Measurements from ENCODE around the gene GAL.

Gene GAL

GRCh38 chr11:68683536-68684384 is 584 bp upstream of the GAL start:
- Histone ChIP-seq H3K4me3 (replicated peaks; ENCODE audit: insufficient read depth, low read length) (peak overlapping the region; percentile 18), H3K27me3 (ENCODE audit: insufficient read depth, poor library complexity, severe bottlenecking) (peaks cover 6% of the 10 kb centered on the region), H3K27ac (replicated peaks) (no peak overlapping the region)
- TF ChIP-seq GABPA (IDR thresholded peaks at IDR 0.05; ENCODE audit: low read depth): no peak
- no peak for TF ChIP-seq SPI1 (IDR thresholded peaks at IDR 0.05; ENCODE audit: borderline replicate concordance, low read depth)
- no peak for TF ChIP-seq CTCF (IDR thresholded peaks at IDR 0.05; ENCODE audit: insufficient read depth, low read length)
- TF ChIP-seq REST (IDR thresholded peaks at IDR 0.05; ENCODE audit: insufficient replicate concordance, low read depth): no peak
- no peak for TF ChIP-seq POLR2AphosphoS5 (IDR thresholded peaks at IDR 0.05; ENCODE audit: low read depth)
- DNase-seq (ENCODE audit: low read depth in 1 of 2, low spot score in 1 of 2): no peak

- Histone ChIP-seq H3K27ac (replicated peaks) (no peak overlapping the region), H3K4me3 (replicated peaks; ENCODE audit: insufficient read depth, low read length) (no peak overlapping the region), H3K27me3 (ENCODE audit: insufficient read depth, poor library complexity, severe bottlenecking) (peaks cover 6% of the 10 kb centered on the region)
- TF ChIP-seq POLR2AphosphoS5 (IDR thresholded peaks at IDR 0.05; ENCODE audit: low read depth) (no peak), SPI1 (IDR thresholded peaks at IDR 0.05; ENCODE audit: borderline replicate concordance, low read depth) (no peak), CTCF (IDR thresholded peaks at IDR 0.05; ENCODE audit: insufficient read depth, low read length) (no peak), GABPA (IDR thresholded peaks at IDR 0.05; ENCODE audit: low read depth) (no peak), REST (IDR thresholded peaks at IDR 0.05; ENCODE audit: insufficient replicate concordance, low read depth) (no peak)
- no peak for DNase-seq (ENCODE audit: low read depth in 1 of 2, low spot score in 1 of 2)
Observed at GRCh38 chr11:68685656-68686380, 1.5 kb downstream of the GAL start.

GRCh38 chr11:68686486-68686885 is 2.1 kb downstream of the GAL start:
- Histone ChIP-seq H3K27me3 (ENCODE audit: insufficient read depth, poor library complexity, severe bottlenecking) (peaks cover 6% of the 10 kb centered on the region), H3K27ac (replicated peaks) (no peak overlapping the region), H3K4me3 (replicated peaks; ENCODE audit: insufficient read depth, low read length) (no peak overlapping the region)
- no peak for DNase-seq (ENCODE audit: low read depth in 1 of 2, low spot score in 1 of 2)
- TF ChIP-seq CTCF (IDR thresholded peaks at IDR 0.05; ENCODE audit: insufficient read depth, low read length): no peak
- no peak for TF ChIP-seq SPI1 (IDR thresholded peaks at IDR 0.05; ENCODE audit: borderline replicate concordance, low read depth)
- TF ChIP-seq REST (IDR thresholded peaks at IDR 0.05; ENCODE audit: insufficient replicate concordance, low read depth): no peak
- no peak for TF ChIP-seq GABPA (IDR thresholded peaks at IDR 0.05; ENCODE audit: low read depth)
- no peak for TF ChIP-seq POLR2AphosphoS5 (IDR thresholded peaks at IDR 0.05; ENCODE audit: low read depth)

Measured in HL-60 (cell line).